Measurements from ENCODE around the gene VOPP1.

- no peak for TF ChIP-seq ZNF580 (CRISPR knock-in tag; IDR thresholded peaks at IDR 0.05; ENCODE audit: borderline replicate concordance, low read depth)
- TF ChIP-seq IKZF1 (IDR thresholded peaks at IDR 0.05): no peak
- TF ChIP-seq MXD4 (CRISPR knock-in tag; IDR thresholded peaks at IDR 0.05): no peak
- no peak for TF ChIP-seq CTCF (CRISPR knock-in tag; IDR thresholded peaks at IDR 0.05)
Measured at GRCh38 chr7:55507743-55508142, 64.6 kb downstream of the VOPP1 start.

Data from HepG2 (cell line).